NCI-H2196 (cell line): ENCODE measurements around the gene SAP30BP.

Experiments used
- DNase-seq: peaks from one replicate; lab custom pipeline; 2025; ENCODE audit not compliant: unreplicated experiment; lab: John Stamatoyannopoulos, UW

The SAP30BP gene

GRCh38 chr17:75684249-75684648 is 17.1 kb downstream of the SAP30BP start:
- DNase-seq = no peak

- DNase-seq = no peak
Observed at GRCh38 chr17:75684924-75685323, 17.8 kb downstream of the SAP30BP start.

GRCh38 chr17:75685499-75685898 is 18.4 kb downstream of the SAP30BP start:
- DNase-seq = no peak

GRCh38 chr17:75688209-75688825 is 21.2 kb downstream of the SAP30BP start:
- DNase-seq = no peak

GRCh38 chr17:75689441-75689873 is 22.3 kb downstream of the SAP30BP start:
- no peak for DNase-seq

- DNase-seq = no peak
Observed at GRCh38 chr17:75691371-75691791, 24.2 kb downstream of the SAP30BP start.

- no peak for DNase-seq
Observed at GRCh38 chr17:75691801-75692626, 24.9 kb downstream of the SAP30BP start.

- DNase-seq = no peak
Observed at GRCh38 chr17:75692976-75693375, 25.8 kb downstream of the SAP30BP start.

- peak; percentile 54 for DNase-seq
Observed at GRCh38 chr17:75693500-75694481, 26.7 kb downstream of the SAP30BP start.

- DNase-seq = no peak
Observed at GRCh38 chr17:75694536-75694935, 27.4 kb downstream of the SAP30BP start.

- no peak for DNase-seq
Observed at GRCh38 chr17:75695141-75695829, 28.1 kb downstream of the SAP30BP start.

GRCh38 chr17:75695830-75696271 is 28.7 kb downstream of the SAP30BP start:
- DNase-seq = no peak

- peak; percentile 52 for DNase-seq
Observed at GRCh38 chr17:75697651-75698291, 30.6 kb downstream of the SAP30BP start.

- DNase-seq = no peak
Observed at GRCh38 chr17:75698659-75699058, 31.5 kb downstream of the SAP30BP start.

GRCh38 chr17:75701288-75701687 is 34.1 kb downstream of the SAP30BP start:
- no peak for DNase-seq

- no peak for DNase-seq
Observed at GRCh38 chr17:75703191-75703590, 36.1 kb downstream of the SAP30BP start.

GRCh38 chr17:75703591-75703990 is 36.5 kb downstream of the SAP30BP start:
- no peak for DNase-seq

- no peak for DNase-seq
Observed at GRCh38 chr17:75704963-75705875, 38.1 kb downstream of the SAP30BP start.
